Skeletal muscle tissue (tissue), 4 donors: Measurements from ENCODE around the gene RBM20. TPM values are rescaled to one million over a fixed set of nuclear protein-coding genes. Genes with fewer than 3 reads are reported as not detected.
A peak's percentile ranks its signal among the peaks of the same experiment; 100 is the strongest.

ENCODE experiments used
- H3K27ac ChIP-seq: one replicate; pipeline ENCODE4 v1.7.0; 2013; ENCODE audit warnings: mild to moderate bottlenecking, low read depth, low read length, inconsistent platforms
- H3K27me3 ChIP-seq, 3 donors: one replicate each; pipeline ENCODE4 v1.7.0; 2013; ENCODE audit warnings: low read length in 3 of 3; ENCODE audit not compliant: control insufficient read depth in 3 of 3, insufficient read depth in 3 of 3
- H3K36me3 ChIP-seq, 3 donors: one replicate each; pipeline ENCODE4 v1.7.0; 2013; ENCODE audit warnings: low read length in 3 of 3; ENCODE audit not compliant: control insufficient read depth in 3 of 3, insufficient read depth in 3 of 3
- H3K4me1 ChIP-seq, 3 donors: one replicate each; pipeline ENCODE4 v1.7.0; 2013; ENCODE audit warnings: low read length in 3 of 3, mild to moderate bottlenecking in 3 of 3; ENCODE audit not compliant: control insufficient read depth in 3 of 3, insufficient read depth in 3 of 3
- H3K4me3 ChIP-seq, 3 donors: one replicate each; pipeline ENCODE4 v1.7.0; 2013; ENCODE audit warnings: low read length in 3 of 3
- H3K9ac ChIP-seq, 3 donors: one replicate each; pipeline ENCODE4 v1.7.0; 2013; ENCODE audit warnings: low read length in 3 of 3, mild to moderate bottlenecking in 3 of 3, moderate library complexity in 2 of 3, low read depth in 1 of 3
- H3K9me3 ChIP-seq, 3 donors: one replicate each; pipeline ENCODE4 v1.7.0; 2013; ENCODE audit warnings: low read length in 3 of 3; ENCODE audit not compliant: control insufficient read depth in 3 of 3
- total RNA-seq: library from RNA; depleted of rRNA; stranded (reverse); fragments of >200 nt; gene quantifications from one replicate; pipeline ENCODE4 v1.2.3, GENCODE V29; 2014
- donor health status: Osteomylitis.

Gene RBM20
- total RNA-seq, 1 donor from 2014 or later, result 6.3 TPM

GRCh38 chr10:110797416-110797815 is 153.3 kb downstream of the RBM20 start:
- Histone ChIP-seq H3K4me3 (no peak overlapping the region), H3K27ac (no peak overlapping the region), H3K9me3 (no peaks in the 10 kb centered on the region), H3K36me3 (peaks cover 0 to 28% (median 20%) of the 10 kb centered on the region in 3 donors), H3K9ac (no peak overlapping the region), H3K27me3 (no peaks in the 10 kb centered on the region), H3K4me1 (peaks cover under 1 to 7% (median 6%) of the 10 kb centered on the region in 3 donors)

GRCh38 chr10:110798340-110798739 is 154.2 kb downstream of the RBM20 start:
- peaks cover 3 to 15% (median 14%) of the 10 kb centered on the region in 3 donors for H3K4me1 ChIP-seq
- H3K27me3 ChIP-seq, result no peaks in the 10 kb centered on the region
- no peak overlapping the region for H3K9ac ChIP-seq
- H3K4me3 ChIP-seq, result no peak overlapping the region
- no peak overlapping the region for H3K27ac ChIP-seq
- no peaks in the 10 kb centered on the region for H3K9me3 ChIP-seq
- peaks cover 0 to 33% (median 20%) of the 10 kb centered on the region in 3 donors for H3K36me3 ChIP-seq

GRCh38 chr10:110802090-110802489 is 158.0 kb downstream of the RBM20 start:
- H3K27me3 ChIP-seq, result no peaks in the 10 kb centered on the region
- no peak overlapping the region for H3K9ac ChIP-seq
- H3K27ac ChIP-seq, result no peak overlapping the region
- peaks cover 6 to 32% (median 23%) of the 10 kb centered on the region in 3 donors for H3K4me1 ChIP-seq
- peaks cover 0 to 35% (median 20%) of the 10 kb centered on the region in 3 donors for H3K36me3 ChIP-seq
- H3K4me3 ChIP-seq, result no peak overlapping the region
- no peaks in the 10 kb centered on the region for H3K9me3 ChIP-seq

- Histone ChIP-seq H3K36me3 (peaks cover 2 to 30% (median 16%) of the 10 kb centered on the region in 3 donors), H3K9ac (no peak overlapping the region), H3K4me3 (peak overlapping the region in 1 of 3 donors; percentile 35), H3K4me1 (peaks cover 6 to 32% (median 23%) of the 10 kb centered on the region in 3 donors), H3K27ac (peak overlapping the region; percentile 8), H3K9me3 (no peaks in the 10 kb centered on the region), H3K27me3 (no peaks in the 10 kb centered on the region)
These were observed 158.6 kb downstream of the RBM20 start for GRCh38 chr10:110802551-110803238.

- H3K4me1 ChIP-seq, result peaks cover 6 to 32% (median 23%) of the 10 kb centered on the region in 3 donors
- no peak overlapping the region for H3K4me3 ChIP-seq
- H3K9me3 ChIP-seq, result no peaks in the 10 kb centered on the region
- no peaks in the 10 kb centered on the region for H3K27me3 ChIP-seq
- no peak overlapping the region for H3K9ac ChIP-seq
- peaks cover 2 to 28% (median 13%) of the 10 kb centered on the region in 3 donors for H3K36me3 ChIP-seq
- no peak overlapping the region for H3K27ac ChIP-seq
These were observed 159.2 kb downstream of the RBM20 start for GRCh38 chr10:110803239-110803749.

GRCh38 chr10:110803830-110804338 is 159.7 kb downstream of the RBM20 start:
- Histone ChIP-seq H3K36me3 (peaks cover 2 to 22% (median 7%) of the 10 kb centered on the region in 3 donors), H3K27me3 (no peaks in the 10 kb centered on the region), H3K4me3 (no peak overlapping the region), H3K27ac (no peak overlapping the region), H3K4me1 (peaks cover 6 to 32% (median 23%) of the 10 kb centered on the region in 3 donors), H3K9me3 (no peaks in the 10 kb centered on the region), H3K9ac (peak overlapping the region in 1 of 3 donors; percentile 12)

GRCh38 chr10:110804376-110804775 is 160.2 kb downstream of the RBM20 start:
- H3K9ac ChIP-seq, result peak overlapping the region in 1 of 3 donors; percentile 12

GRCh38 chr10:110805292-110805691 is 161.2 kb downstream of the RBM20 start:
- no peak overlapping the region for H3K4me3 ChIP-seq
- H3K27me3 ChIP-seq, result no peaks in the 10 kb centered on the region
- H3K9me3 ChIP-seq, result no peaks in the 10 kb centered on the region
- no peak overlapping the region for H3K27ac ChIP-seq
- peaks cover 6 to 32% (median 23%) of the 10 kb centered on the region in 3 donors for H3K4me1 ChIP-seq
- H3K9ac ChIP-seq, result no peak overlapping the region
- peaks cover 1 to 17% (median 5%) of the 10 kb centered on the region in 3 donors for H3K36me3 ChIP-seq

More at GRCh38 chr10:110804376-110804775, 160.2 kb downstream of the RBM20 start:
- H3K27ac ChIP-seq, result no peak overlapping the region
- no peaks in the 10 kb centered on the region for H3K27me3 ChIP-seq
- no peaks in the 10 kb centered on the region for H3K9me3 ChIP-seq
- H3K36me3 ChIP-seq, result peaks cover 2 to 17% (median 5%) of the 10 kb centered on the region in 3 donors
- peaks cover 6 to 32% (median 23%) of the 10 kb centered on the region in 3 donors for H3K4me1 ChIP-seq
- no peak overlapping the region for H3K4me3 ChIP-seq

- Histone ChIP-seq H3K9me3 (no peaks in the 10 kb centered on the region), H3K27me3 (no peaks in the 10 kb centered on the region), H3K9ac (no peak overlapping the region), H3K4me1 (peaks cover 6 to 32% (median 23%) of the 10 kb centered on the region in 3 donors), H3K27ac (no peak overlapping the region), H3K4me3 (no peak overlapping the region), H3K36me3 (peaks cover 6 to 19% (median 7%) of the 10 kb centered on the region in 3 donors)
These were observed 162.2 kb downstream of the RBM20 start for GRCh38 chr10:110806335-110806734.

- Histone ChIP-seq H3K4me1 (peaks cover 3 to 25% (median 17%) of the 10 kb centered on the region in 3 donors), H3K9me3 (no peaks in the 10 kb centered on the region), H3K27ac (no peak overlapping the region), H3K4me3 (no peak overlapping the region), H3K36me3 (peaks cover 6 to 16% (median 14%) of the 10 kb centered on the region in 3 donors), H3K27me3 (no peaks in the 10 kb centered on the region), H3K9ac (no peak overlapping the region)
These were observed 164.0 kb downstream of the RBM20 start for GRCh38 chr10:110808123-110808522.
